Measurements from ENCODE around the gene PSMA7.

PSMA7 gene

DNA sequence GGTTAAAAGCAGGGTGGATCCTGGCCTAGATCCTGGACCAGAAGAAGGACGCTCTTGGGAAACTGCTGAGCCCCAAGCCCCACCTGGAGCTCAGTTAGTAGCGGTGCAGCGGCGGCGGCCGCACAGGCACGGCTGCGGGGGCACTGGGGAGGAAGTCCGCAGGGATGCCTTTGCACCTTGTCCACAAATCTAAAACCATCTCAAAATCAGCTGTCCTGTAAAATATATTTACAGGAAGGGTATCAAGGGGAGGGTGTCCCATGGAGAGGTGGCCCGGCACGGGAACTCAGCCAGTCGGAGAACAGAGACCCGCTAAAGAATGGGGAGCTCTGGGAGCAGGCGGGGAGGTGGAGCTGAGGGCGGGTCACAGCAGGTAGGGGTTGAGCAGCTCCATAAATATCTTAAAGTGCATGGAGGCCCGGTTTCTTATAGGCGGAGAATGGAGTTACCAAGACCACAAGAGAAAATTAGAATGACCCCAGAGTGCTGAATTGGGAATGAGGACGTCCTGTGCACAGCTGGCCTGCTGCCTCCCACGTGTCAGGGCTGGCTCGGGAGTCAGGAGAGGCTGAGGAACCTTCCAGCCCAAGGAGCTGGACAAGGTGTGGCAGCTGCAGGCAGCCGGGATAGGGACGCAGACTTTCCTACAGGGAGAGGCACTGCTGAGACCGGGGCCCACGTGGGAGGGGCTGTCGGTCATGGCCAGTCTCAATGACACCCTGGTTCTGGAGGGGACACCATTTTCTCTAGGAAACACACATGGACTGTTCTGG lies 47.6 kb upstream of the PSMA7 start:
- peaks cover 71% of the 10 kb centered on the region for H3K79me2 ChIP-seq (ENCODE audit: insufficient read depth, low read length)
- no peak overlapping the region for H3K9ac ChIP-seq (ENCODE audit: low read depth, low read length)
- peaks cover 31% of the 10 kb centered on the region for H3K4me1 ChIP-seq (ENCODE audit: insufficient read depth, low read length)

DNA sequence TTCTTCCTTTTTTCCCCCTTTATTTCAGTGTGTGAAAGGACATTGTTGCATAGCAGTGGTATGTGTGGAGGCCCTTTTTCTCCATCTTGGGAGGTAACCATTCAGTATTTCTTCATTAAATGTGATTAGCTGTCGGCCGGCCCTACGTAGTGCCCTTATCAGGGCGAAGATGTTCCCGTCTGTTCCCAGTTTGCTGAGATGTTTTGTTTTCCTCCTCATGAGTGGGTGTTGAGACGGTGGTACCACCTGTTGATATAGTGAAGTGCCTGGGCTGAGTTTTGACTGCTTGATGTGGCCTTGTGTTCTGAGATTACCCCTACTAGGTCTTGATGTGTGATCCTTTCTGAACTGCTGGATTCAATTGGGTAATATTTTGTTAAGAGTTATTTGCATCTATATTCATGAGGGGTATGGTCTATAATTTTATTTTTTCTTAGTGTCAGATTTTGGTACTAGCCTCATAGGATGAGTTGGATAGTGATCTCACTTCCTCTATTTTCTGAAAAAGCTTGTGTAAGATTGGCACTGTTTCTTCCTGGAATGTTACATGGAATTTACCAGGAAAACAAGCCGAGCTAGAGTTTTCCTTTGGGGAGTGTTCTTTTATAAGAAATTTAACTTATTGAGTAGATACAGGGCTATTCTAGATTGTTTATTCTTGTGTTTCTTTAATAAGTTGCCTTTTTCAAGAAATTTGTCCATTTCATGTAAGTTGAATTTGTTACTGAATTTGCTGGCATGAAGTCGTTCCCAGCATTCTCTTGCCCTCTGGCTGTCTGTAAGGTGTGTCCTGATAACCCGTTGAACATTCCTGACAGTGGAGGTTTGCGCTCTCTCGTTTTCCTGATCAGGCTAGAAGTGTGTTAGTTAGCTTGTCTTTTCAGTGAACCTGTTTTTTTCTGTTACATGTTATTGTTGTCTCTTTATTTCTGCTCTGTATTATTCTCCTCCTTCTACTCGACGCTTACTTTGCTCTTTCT lies 44.0 kb upstream of the PSMA7 start:
- peaks cover 38% of the 10 kb centered on the region for H3K36me3 ChIP-seq (ENCODE audit: insufficient read depth, low read length)
- H3K27me3 ChIP-seq (ENCODE audit: insufficient read depth, low read length, poor library complexity) = no peaks in the 10 kb centered on the region
- H3K4me1 ChIP-seq (ENCODE audit: insufficient read depth, low read length) = peaks cover 24% of the 10 kb centered on the region
- H3K79me2 ChIP-seq (ENCODE audit: insufficient read depth, low read length) = peaks cover 89% of the 10 kb centered on the region
- peaks cover 38% of the 10 kb centered on the region for H4K20me1 ChIP-seq (ENCODE audit: insufficient read depth, low read length)
- ATAC-seq (ENCODE audit: insufficient read depth, low read depth) (no peak), DNase-seq (no peak)
- TF ChIP-seq, protein P1, sequence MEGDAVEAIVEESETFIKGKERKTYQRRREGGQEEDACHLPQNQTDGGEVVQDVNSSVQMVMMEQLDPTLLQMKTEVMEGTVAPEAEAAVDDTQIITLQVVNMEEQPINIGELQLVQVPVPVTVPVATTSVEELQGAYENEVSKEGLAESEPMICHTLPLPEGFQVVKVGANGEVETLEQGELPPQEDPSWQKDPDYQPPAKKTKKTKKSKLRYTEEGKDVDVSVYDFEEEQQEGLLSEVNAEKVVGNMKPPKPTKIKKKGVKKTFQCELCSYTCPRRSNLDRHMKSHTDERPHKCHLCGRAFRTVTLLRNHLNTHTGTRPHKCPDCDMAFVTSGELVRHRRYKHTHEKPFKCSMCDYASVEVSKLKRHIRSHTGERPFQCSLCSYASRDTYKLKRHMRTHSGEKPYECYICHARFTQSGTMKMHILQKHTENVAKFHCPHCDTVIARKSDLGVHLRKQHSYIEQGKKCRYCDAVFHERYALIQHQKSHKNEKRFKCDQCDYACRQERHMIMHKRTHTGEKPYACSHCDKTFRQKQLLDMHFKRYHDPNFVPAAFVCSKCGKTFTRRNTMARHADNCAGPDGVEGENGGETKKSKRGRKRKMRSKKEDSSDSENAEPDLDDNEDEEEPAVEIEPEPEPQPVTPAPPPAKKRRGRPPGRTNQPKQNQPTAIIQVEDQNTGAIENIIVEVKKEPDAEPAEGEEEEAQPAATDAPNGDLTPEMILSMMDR (IDR thresholded peaks at IDR 0.05; ENCODE audit: borderline replicate concordance, extremely low read depth, low read length, poor library complexity, severe bottlenecking) = no peak
- no peak for TF ChIP-seq EZH2 (IDR thresholded peaks at IDR 0.05; ENCODE audit: borderline replicate concordance, low read depth, low read length, severe bottlenecking)
- no peak overlapping the region for H3K27ac ChIP-seq (ENCODE audit: low read length)
- H3K4me3 ChIP-seq (ENCODE audit: low read depth in 1 of 2, low read length in 2 of 2) = no peak overlapping the region
- H3K9me3 ChIP-seq (ENCODE audit: insufficient read depth, low read length, severe bottlenecking) = no peaks in the 10 kb centered on the region
- H2AFZ ChIP-seq (ENCODE audit: low read depth, low read length) = no peak overlapping the region
- no peak overlapping the region for H3K9ac ChIP-seq (ENCODE audit: low read depth, low read length)
- 0 out of 2 replicates have a peak overlapping the region, but pooled peaks have one; percentile 7 for H3K4me2 ChIP-seq (ENCODE audit: insufficient read depth, low read length)

More for the DNA sequence above, 47.6 kb upstream of the PSMA7 start:
- Histone ChIP-seq H3K27ac (ENCODE audit: low read length) (no peak overlapping the region), H2AFZ (ENCODE audit: low read depth, low read length) (no peak overlapping the region), H4K20me1 (ENCODE audit: insufficient read depth, low read length) (peaks cover 44% of the 10 kb centered on the region), H3K27me3 (ENCODE audit: insufficient read depth, low read length, poor library complexity) (no peaks in the 10 kb centered on the region), H3K4me3 (ENCODE audit: low read depth in 1 of 2, low read length in 2 of 2) (no peak overlapping the region), H3K4me2 (ENCODE audit: insufficient read depth, low read length) (no peak overlapping the region), H3K36me3 (ENCODE audit: insufficient read depth, low read length) (peaks cover 50% of the 10 kb centered on the region), H3K9me3 (ENCODE audit: insufficient read depth, low read length, severe bottlenecking) (no peaks in the 10 kb centered on the region)
- TF ChIP-seq EZH2 (IDR thresholded peaks at IDR 0.05; ENCODE audit: borderline replicate concordance, low read depth, low read length, severe bottlenecking) = no peak
- TF ChIP-seq, protein P1 (IDR thresholded peaks at IDR 0.05; ENCODE audit: borderline replicate concordance, extremely low read depth, low read length, poor library complexity, severe bottlenecking) = no peak
- no peak for DNase-seq
- no peak for ATAC-seq (ENCODE audit: insufficient read depth, low read depth)

DNA sequence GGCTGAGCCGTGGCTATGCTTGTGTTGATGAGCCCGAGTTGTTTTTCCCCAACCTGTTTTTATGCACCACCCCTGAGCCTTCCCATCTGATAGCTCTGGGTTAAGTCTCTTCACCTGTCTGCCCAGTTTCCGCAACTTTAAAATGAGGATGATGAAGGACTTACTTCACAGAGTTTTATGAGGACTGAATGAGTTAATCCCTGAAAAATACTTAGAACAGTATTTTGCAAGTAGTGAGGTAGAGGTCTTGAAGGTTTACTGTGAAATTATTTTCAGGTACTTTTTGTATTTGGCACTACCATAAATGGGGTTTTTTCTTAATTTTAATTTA lies 42.9 kb upstream of the PSMA7 start:
- peaks cover 27% of the 10 kb centered on the region for H4K20me1 ChIP-seq (ENCODE audit: insufficient read depth, low read length)
- peaks cover 32% of the 10 kb centered on the region for H3K4me1 ChIP-seq (ENCODE audit: insufficient read depth, low read length)
- no peak overlapping the region for H3K9ac ChIP-seq (ENCODE audit: low read depth, low read length)
- no peaks in the 10 kb centered on the region for H3K27me3 ChIP-seq (ENCODE audit: insufficient read depth, low read length, poor library complexity)
- H3K36me3 ChIP-seq (ENCODE audit: insufficient read depth, low read length) = peaks cover 28% of the 10 kb centered on the region
- no peak for TF ChIP-seq EZH2 (IDR thresholded peaks at IDR 0.05; ENCODE audit: borderline replicate concordance, low read depth, low read length, severe bottlenecking)
- TF ChIP-seq, protein P1 (IDR thresholded peaks at IDR 0.05; ENCODE audit: borderline replicate concordance, extremely low read depth, low read length, poor library complexity, severe bottlenecking) = no peak
- ATAC-seq (ENCODE audit: insufficient read depth, low read depth) (no peak), DNase-seq (no peak)
- H2AFZ ChIP-seq (ENCODE audit: low read depth, low read length) = no peak overlapping the region
- H3K4me3 ChIP-seq (ENCODE audit: low read depth in 1 of 2, low read length in 2 of 2) = no peak overlapping the region
- H3K4me2 ChIP-seq (ENCODE audit: insufficient read depth, low read length) = peak overlapping the region; percentile 13; the same call in 1 of the 2 replicates
- H3K27ac ChIP-seq (ENCODE audit: low read length) = no peak overlapping the region
- peaks cover 81% of the 10 kb centered on the region for H3K79me2 ChIP-seq (ENCODE audit: insufficient read depth, low read length)
- H3K9me3 ChIP-seq (ENCODE audit: insufficient read depth, low read length, severe bottlenecking) = no peaks in the 10 kb centered on the region

All from DND-41 (cell line).